ENCODE results near the gene TBC1D1. TPM values are rescaled to one million over a fixed set of nuclear protein-coding genes. Genes with fewer than 3 reads are reported as not detected.
"Not testable (repeated sequence)": the region's sequence is repeated elsewhere in the genome, so short reads cannot be mapped to it uniquely, and the experiment has no call there.

Gene TBC1D1
- total RNA-seq, 2 experiments from 2014 or later = 84.9 to 89.0 TPM

DNA sequence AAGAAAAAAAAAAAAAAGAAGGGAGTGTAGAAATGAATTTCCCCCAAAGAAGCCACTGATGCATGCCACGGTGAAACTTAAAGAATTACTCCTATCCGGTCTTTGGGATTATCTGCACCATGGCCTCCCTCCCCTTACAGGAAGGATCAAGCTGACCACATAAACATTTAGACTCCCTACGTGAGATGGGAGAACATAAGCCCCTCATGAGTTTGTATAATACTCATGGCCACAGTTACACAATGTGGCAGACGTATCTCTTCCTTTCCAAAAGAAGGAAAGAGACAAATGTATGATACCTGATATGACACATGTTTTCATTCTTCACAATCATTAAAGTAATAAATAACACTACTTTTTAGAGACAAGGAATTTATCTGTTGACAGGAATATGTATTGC lies 66.1 kb downstream of the TBC1D1 start:
- CTCF ChIA-PET = no interaction called here
- POLR2A ChIA-PET = no interaction called here

DNA sequence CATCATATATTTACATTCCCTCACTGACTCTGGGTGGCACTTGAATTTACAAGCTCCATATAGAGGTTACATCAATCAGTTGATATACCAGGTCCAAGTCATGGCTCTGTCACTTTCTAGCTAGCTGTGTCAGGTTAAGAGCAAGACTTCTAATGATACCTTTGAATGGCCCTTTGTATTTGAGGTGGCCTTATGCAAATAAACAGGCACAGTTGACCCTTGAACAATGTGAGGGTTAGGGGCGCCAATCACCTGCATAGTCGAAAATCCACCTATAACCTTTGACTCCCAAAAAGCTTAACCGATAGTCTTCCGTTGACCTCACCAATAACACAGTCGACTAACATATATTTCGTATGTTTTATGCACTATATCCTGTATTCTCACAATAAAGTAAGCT lies 68.0 kb downstream of the TBC1D1 start:
- ChIA-PET CTCF (no interaction called here), POLR2A (no interaction called here)

DNA sequence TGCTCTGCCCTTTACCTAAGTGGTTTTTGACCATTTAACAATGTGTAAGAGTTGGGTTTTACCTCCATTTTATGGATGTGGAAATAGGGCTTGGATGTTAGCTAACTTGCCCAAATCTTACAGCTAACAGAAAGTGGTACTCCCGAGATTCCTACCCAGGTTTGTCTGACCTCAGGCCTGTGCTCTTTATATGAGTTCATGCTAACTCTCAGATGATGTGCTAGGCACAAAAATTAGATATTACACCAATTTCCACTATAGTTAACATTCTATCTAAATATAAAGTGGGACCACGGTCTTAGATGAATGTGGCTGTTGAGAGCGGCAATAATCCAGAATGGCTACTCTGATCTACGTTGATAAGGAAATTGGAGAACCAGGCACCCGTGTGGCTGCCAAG lies 69.2 kb downstream of the TBC1D1 start, which contains the start of gene PTTG2:
Gene PTTG2 (plus strand): TSS at position 301 of the 400 bp plus-strand sequence. CDS start 37 bp downstream, at position 338.
- CTCF ChIA-PET = no interaction called here
- POLR2A ChIA-PET = no interaction called here

DNA sequence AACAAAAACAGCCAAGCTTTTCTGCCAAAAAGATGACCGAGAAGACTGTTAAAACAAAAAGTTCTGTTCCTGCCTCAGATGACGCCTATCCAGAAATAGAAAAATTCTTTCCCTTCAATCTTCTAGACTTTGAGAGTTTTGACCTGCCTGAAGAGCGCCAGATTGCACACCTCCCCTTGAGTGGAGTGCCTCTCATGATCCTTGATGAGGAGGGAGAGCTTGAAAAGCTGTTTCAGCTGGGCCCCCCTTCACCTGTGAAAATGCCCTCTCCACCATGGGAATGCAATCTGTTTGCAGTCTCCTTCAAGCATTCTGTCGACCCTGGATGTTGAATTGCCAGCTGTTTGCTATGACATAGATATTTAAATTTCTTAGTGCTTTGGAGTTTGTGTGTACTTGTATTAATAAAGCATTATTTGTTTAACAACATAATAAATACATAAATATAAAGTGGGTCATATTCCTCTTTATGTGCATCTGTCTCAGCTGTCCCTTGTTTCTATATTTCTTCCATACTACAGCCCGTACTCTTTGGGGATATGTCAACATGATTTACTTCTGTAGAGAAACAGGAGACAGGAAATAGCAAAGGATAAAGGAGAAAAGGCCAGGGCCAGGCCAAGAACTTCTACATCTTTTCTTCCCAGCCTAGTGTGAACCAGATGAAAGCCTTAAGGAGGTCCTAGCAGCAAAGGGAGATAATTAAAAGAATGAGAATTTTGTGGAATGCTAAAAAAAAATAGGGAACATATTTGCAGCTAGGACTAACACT lies 70.0 kb downstream of the TBC1D1 start:
- POLR2A ChIA-PET = no interaction called here
- CTCF ChIA-PET = interaction anchor here (0.6 kb wide), 1 partner anchor 561 kb away, joined by 4 read pairs; no protein-coding TSS in a partner anchor

DNA sequence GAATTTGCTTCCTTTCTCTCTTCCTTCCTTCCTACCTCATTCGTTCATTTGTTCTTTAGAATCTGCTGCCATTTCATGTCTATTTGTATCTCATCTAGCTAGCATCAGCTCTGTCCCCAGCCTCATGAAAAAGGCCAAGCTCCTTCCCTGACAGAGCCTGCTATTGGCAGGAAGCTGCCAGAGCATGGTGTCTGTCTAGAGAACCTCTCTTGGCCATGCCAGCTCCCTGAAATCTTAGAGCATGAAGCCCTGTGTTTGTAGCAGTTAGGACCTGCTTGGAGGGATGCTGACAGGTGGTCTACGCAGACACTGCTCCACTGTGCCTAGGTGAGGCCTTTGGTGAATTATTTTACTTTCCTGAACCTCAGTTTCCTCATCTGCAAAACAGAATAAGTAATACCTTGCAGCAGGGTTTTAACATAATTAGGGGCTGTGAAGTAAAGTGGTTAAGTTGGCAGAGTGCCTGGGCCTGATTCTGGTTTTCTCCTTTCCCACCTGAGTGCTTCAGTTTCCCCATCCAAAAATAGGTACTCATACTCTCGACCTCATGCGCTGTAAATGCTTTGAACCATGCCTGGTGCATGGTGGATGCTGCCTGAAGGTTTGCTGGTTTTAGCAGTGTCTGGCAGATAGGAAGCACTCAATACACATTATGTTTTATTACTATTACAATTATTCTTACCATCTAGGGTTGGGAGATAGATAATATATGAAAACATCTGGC lies 74.0 kb downstream of the TBC1D1 start:
- POLR2A ChIA-PET = no interaction called here
- CTCF ChIA-PET = interaction anchor here (1.2 kb wide), 1 partner anchor 10 kb away, joined by 3 read pairs; no protein-coding TSS in a partner anchor

DNA sequence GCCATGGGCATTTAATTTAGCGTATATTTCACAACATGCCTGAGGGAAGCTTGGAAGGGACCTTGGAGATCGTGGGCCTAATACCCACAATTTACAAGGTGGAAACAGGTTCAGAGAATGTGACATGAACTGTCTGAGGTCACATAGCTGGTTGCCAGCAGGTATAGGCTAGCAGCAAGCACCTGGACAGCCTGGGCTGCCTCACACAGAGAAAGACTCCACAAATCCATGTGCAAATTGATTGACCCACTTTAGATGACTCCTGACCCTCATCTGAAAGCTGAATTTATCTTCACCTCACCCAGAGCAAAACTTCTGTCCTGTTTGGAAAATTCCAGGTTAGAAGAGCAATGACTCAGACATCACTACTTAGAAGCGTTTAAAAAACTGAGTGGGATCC lies 75.2 kb downstream of the TBC1D1 start:
- POLR2A ChIA-PET = no interaction called here
- CTCF ChIA-PET = interaction anchor here (1.0 to 1.2 kb wide), 2 partner anchors 11 kb away, joined by 3 read pairs; no protein-coding TSS in a partner anchor

DNA sequence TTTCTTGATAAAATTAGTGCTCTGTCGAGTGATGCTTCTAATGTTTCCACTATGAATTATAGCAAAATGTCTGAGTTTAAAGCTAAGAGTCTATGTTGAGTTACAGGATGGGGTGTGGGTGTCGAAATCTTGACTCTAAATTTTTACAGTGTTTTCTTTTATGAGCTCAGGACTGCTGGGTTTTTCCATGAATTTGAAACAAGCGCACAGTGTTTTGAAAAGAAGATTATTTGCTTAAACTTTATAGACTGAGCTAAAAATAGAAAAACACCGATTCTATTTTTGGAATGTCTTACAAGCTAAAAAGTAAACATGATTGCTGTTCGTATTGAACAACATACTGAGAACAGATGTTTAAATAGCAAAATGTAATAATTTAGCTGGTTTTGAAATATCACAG lies 76.9 kb downstream of the TBC1D1 start:
- ChIA-PET POLR2A (no interaction called here), CTCF (no interaction called here)

DNA sequence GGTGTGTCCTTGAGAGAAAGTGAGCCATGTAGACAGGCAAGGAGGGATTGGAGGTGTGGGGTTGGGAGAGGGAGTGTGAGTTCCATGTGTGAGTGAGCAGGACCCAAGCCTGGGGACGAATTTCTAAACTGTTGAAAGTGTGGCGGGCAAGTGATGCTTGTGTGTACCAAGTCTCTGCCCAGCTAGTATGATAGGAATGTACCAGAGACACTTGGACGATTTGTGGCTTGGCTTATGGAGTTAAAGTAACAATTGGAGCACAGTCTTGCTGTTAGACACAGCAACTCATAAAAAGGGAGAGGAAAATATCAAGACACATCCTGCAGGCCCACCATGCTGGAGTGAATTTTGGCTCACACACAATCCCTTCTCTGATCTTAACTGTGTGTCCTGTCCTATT lies 77.9 kb downstream of the TBC1D1 start:
- ChIA-PET POLR2A (no interaction called here), CTCF (no interaction called here)

DNA sequence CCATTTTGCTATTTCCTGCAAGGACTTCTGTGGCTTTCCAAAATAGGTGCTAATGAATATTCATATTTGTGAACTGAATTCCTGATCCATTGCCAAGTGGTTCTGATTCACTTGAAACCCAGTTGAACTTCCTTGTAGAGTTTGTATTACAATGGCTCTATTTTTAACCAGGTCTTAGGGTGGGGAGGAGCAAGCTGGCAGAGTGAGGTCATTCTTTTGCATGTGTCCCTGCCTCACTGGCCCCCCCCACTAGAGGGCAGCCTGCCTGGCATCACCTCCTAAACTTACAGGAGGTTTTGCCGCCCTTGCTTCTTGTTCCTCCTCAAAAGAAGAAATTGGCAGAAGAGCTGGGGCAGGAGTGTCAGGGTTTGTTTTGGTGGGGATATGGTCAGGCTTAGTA lies 79.8 kb downstream of the TBC1D1 start:
- POLR2A ChIA-PET = interaction anchor here (0.7 kb wide), 1 partner anchor 42 kb away, joined by 3 read pairs; no protein-coding TSS in a partner anchor

DNA sequence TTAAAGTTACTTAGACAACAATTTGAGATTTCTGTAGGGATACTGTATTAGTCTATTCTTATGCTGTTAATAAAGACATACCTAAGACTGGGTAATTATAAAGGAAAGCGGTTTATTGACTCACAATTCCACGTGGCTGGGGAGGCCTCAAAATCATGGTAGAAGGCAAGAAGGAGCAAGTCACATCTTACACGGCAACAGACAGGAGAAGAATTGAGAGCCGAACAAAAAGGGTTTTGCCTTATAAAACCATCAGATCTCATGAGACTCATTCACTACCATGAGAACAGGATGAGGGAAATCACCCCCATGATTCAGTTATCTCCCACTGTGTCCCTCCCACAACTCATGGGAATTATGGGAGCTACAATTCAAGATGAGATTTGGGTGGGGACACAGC lies 80.3 kb downstream of the TBC1D1 start:
- ChIA-PET CTCF (interaction anchor here (1.5 kb wide), 1 partner anchor 43 kb away, joined by 4 read pairs; no protein-coding TSS in a partner anchor), POLR2A (interaction anchor here (0.7 kb wide), 1 partner anchor 42 kb away, joined by 3 read pairs; no protein-coding TSS in a partner anchor)

More for the DNA sequence above, 79.8 kb downstream of the TBC1D1 start:
- CTCF ChIA-PET = interaction anchor here (1.5 kb wide), 1 partner anchor 43 kb away, joined by 4 read pairs; no protein-coding TSS in a partner anchor

DNA sequence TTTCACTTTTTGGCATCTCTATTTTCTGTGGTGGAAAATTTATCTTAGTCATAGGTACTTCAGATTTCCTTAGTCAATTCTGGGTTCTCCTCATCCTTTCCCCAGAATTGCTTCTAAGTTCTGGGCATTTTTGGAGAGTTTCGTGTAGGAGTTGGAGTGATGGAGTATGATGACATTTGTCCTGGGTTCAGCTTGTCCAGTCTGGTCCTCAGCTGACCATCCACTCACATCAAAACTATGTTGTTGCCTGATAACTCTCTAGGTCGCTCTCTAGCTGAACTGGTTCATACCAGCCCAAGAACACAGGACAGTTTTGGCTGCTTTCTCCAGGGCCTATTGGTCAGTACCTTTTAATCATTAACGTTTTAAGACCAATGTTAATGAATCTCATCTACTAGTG lies 82.6 kb downstream of the TBC1D1 start:
- ChIA-PET CTCF (no interaction called here), POLR2A (no interaction called here)

DNA sequence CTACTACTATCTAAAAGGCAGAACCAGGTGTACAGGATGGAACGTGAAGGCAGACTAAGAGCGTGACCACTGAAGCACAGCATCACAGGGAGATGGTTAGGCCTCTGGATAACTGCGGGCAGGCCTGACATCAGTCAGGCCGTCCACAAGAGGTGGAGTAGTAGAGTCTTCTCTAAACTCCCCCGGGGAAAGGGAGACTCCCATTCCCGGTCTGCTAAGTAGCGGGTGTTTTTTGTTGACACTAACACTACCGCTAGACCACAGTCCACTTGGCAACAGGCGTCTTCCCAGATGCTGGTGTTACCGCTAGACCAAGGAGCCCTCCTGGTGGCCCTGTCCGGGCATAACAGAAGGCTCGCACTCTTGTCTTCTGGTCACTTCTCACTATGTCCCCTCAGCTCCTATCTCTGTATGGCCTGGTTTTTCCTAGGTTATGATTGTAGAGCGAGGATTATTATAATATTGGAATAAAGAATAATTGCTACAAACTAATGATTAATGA lies 84.5 kb downstream of the TBC1D1 start:
- CTCF ChIA-PET, POLR2A ChIA-PET: not testable (repeated sequence)

DNA sequence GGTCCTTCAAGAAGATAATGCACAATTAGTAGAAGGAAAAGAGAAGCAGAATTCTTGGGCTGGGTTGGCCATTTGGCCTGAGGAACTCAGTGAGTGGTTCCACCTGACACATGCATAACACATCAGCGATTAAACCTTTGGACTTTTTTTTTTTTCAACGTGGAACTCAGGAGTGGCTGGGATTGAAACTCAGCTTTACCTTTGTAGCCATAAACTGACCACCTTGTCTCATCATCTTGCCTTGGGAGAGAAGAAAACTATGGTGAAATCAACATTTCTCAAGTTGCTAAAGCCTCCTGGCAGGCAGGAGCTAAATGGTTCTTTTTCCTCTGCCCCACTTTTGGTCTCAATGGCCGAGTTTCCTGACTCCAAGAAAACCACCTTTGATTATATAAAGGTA lies 85.6 kb downstream of the TBC1D1 start:
- CTCF ChIA-PET = interaction anchor here (0.8 kb wide), 1 partner anchor 10 kb away, joined by 3 read pairs; no protein-coding TSS in a partner anchor
- POLR2A ChIA-PET = interaction anchor here (0.7 kb wide), 1 partner anchor 87 kb away, joined by 5 read pairs; no protein-coding TSS in a partner anchor

DNA sequence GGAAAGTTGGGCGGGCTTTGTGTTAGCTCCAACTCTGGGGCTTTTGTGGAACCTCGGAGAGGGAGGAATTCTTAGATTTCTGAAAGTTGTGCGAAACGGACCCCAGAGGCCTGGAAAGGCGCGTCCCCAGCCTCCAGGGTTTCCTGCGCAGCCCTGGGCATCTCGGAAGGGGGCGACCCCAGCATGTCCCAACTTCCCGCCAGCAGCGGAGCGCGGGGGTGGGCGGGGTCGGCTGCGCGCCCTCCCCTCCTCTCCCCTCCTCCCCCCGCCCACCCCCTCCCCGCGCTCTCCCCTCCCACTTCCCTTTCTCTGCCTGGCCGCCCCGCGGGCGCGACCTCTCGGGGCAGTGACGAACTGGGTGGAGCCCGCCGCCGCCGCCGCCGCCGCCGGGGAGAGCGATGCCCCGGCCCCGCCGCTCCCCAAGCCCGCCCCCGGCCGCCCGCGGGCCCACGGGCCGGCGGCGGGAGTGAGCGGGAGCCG lies 86.1 kb downstream of the TBC1D1 start:
- ChIA-PET POLR2A (interaction anchor here (0.7 to 2.5 kb wide), 2 partner anchors 86 to 88 kb away, joined by 5 to 8 read pairs; partner anchors contain the start of gene TBC1D1), CTCF (interaction anchor here (0.7 to 0.9 kb wide), 3 partner anchors 11 to 55 kb away, joined by 3 read pairs; no protein-coding TSS in a partner anchor)

DNA sequence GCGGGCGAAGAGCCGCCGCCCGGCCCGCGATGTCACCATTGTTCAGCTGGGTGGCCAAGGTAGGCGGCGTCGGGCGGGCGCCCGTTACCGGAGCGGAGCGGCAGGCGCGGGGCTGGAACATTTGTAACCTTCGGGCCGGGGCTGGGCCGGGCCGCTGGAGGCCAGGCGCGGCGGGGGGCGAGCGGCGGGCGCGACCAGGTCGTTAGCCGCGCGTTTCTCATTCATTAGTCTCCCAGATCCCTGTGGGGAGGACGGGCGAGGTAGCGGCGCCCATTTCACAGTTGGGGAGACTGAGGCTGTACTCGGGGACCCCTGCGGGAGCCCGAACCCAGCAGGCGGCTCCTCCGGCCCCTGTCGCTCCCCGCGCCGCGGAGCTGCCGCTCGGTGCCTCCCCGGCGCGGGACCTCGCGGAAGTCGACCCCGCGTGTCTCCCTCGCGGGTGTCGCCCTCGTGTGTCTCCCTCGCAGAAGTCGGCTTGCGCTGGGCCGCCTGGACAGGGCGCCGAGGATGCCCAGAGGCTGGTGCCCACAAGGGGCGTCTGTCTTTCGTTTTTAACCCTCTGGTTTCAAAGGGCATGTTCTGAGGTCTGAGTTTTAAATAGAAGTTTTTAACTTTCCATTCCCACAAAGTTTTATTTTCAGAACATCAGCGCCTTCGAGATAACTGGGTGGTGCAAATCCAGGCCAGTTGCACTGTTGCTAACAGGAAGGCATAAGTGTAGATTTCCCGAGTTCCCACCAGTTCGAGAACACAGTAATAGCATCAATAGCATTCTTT lies 86.8 kb downstream of the TBC1D1 start:
- ChIA-PET CTCF (interaction anchor here (0.7 to 1.1 kb wide), 3 partner anchors 20 to 56 kb away, joined by 3 to 5 read pairs (median 3); no protein-coding TSS in a partner anchor), POLR2A (interaction anchor here (2.5 kb wide), 1 partner anchor 86 kb away, joined by 8 read pairs; the partner anchor contains the start of gene TBC1D1)

DNA sequence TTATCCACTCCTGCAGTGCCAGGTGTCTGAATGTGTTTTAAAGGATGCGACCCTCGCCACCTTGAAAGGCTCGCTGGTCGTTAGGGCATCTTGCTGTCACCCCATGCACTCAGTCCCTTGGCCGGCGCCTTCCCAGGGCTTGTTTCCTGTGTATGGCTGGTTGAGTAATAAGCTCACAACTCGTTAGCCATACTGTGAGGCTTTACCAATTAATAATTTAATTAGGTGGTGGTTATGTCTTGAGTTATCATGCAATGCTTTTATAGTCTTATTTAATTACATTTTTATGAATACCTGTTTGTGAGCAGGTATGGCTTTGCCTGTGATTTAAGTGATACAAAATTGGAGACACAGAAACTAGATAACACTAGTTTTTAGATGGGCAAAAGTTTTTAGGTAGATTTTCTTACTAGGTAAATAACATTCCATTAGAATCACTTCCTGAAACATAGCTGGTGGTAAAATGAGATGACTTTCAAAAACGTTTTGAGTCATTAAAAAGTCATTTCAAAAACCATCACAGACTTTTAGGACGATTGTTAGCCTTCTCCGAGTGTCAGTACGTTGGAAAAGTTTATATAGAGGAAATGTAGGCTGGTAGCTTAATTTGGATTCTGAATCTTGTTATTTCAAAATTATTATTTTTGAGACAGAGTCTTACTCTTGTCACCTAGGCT lies 87.5 kb downstream of the TBC1D1 start:
- ChIA-PET POLR2A (interaction anchor here (2.5 kb wide), 1 partner anchor 87 kb away, joined by 8 read pairs; the partner anchor contains the start of gene TBC1D1), CTCF (interaction anchor here (1.1 kb wide), 1 partner anchor 19 kb away, joined by 5 read pairs; no protein-coding TSS in a partner anchor)

DNA sequence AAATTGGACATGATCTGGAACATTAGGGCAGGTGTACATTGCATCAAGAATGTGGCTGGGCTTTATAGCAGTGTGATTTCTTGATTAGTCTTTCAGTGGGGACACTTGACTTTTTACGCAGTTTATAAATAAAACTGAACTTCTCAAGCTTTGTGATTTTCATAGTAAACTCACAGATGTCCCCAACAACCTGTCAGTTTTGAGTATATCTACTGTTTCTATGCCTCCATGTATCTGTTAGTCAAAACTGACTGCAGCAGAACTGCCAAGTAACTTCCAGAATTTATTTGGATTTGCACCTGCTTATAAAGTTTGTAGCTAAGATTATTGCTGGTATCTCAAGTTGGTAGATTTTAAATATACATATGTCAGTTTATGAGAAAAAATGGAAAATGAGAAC lies 89.4 kb downstream of the TBC1D1 start:
- CTCF ChIA-PET = no interaction called here
- POLR2A ChIA-PET = no interaction called here

DNA sequence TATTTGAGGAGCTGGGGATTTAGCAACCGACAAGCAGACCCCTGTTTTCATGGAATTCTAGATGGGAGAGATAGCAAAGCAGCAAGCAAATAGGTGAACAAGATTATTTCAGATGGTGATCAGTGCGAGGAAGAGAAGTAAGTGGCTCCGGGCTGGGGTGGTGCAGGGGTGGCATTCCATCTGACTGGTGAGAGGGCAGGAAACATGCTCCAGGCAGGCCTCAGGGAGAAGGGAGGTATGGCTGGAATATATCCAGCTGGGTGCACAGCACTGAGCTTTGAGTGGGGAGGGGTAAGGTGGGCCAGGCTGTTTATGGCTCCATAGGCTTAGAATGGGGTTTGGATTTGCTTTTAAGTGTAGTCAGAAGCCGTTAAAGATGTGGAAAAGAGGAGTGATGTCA lies 90.5 kb downstream of the TBC1D1 start:
- ChIA-PET CTCF (interaction anchor here (1.0 kb wide), 1 partner anchor 53 kb away, joined by 3 read pairs; no protein-coding TSS in a partner anchor), POLR2A (no interaction called here)
